ENCODE data around the gene JAM3. TPM values are rescaled to one million over a fixed set of nuclear protein-coding genes. Genes with fewer than 3 reads are reported as not detected.

JAM3 gene
- total and polyA plus RNA-seq, 9 of the 15 experiments (the other 6 are each of a cell fraction or from before 2014, with no cell fraction given), result 0.22 to 0.76 (median 0.40) TPM

DNA sequence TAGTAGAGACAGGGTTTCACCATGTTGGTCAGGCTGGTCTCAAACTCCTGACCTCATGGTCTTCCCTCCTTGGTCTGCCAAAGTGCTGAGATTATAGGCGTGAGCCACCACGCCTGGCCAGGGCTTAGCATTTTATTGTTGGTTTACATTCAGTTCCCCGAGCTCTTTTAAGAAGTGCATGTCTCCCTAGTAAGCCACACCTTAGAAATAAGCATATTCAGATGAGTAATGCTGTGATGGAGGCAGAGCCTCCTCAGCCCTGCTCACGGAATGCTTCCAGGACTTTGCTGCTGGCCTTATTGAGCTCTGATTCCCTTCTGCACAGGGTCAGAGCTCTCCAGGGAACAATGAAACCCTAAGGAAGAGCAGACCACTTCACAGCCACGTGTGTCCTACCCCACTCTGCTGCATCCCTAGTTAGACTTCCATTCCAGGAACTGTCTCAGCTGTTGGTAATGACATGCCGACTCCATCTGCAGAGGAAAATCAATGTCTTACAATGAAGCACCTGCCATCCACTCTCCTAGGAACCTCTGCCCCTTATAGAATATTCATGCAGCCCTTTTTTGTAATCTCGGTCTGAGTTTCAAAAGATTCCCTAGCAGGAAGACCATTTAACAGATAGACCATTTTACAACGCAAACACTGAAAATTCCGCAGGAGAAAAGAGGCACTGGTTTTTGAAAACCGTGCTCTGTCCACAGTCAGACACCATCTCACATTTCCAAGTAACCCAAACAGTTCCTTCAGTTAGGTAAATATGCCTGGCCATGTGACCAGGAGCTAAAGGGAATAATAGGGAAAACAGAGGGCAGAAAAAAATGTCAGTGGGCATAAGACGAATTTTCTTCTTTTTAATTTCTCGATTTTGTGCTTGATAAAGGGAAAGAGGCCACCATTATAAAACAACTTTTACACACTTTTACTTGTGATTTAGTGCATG lies 1.7 kb upstream of the JAM3 start:
- BruUV-seq (replicated peaks), result no TSS peak
- FAIRE-seq, result no peak
- Histone ChIP-seq H3K4me3 (no peak overlapping the region), H3K4me1 (replicated peaks in 1 of 2; ENCODE audit: control insufficient read depth in 2 of 2, insufficient read depth in 2 of 2, low read length in 2 of 2) (peaks cover 0 to 10% of the 10 kb centered on the region in 2 experiments; a peak in 2 of 5 replicates), H3K79me2 (ENCODE audit: control insufficient read depth, insufficient read depth, low read length) (no peaks in the 10 kb centered on the region), H3K4me2 (ENCODE audit: insufficient read depth, low read length) (no peak overlapping the region), H3K9ac (ENCODE audit: insufficient read depth in 1 of 2, low read depth in 2 of 2, low read length in 2 of 2) (no peak overlapping the region), H3K9me3 (replicated peaks; ENCODE audit: control insufficient read depth, insufficient read depth, low read depth, low read length) (no peaks in the 10 kb centered on the region), H4K20me1 (replicated peaks; ENCODE audit: control insufficient read depth, insufficient read depth, low read length) (0 out of 2 replicates have a peak, but pooled peaks cover 4% of the 10 kb centered on the region), H3K27me3 (ENCODE audit: control insufficient read depth in 2 of 2, insufficient read depth in 2 of 2, low read length in 2 of 2) (peaks cover 7 to 37% of the 10 kb centered on the region in 2 experiments), H2AFZ (ENCODE audit: low read depth, low read length) (no peak overlapping the region), H3K36me3 (ENCODE audit: control insufficient read depth, insufficient read depth, low read length) (no peaks in the 10 kb centered on the region), H3K9me1 (ENCODE audit: control insufficient read depth, insufficient read depth, low read length) (no peaks in the 10 kb centered on the region), H3K27ac (ENCODE audit: extremely low read depth, low read depth, low read length) (no peak overlapping the region)
- ATAC-seq, result no peak
- TF ChIP-seq, protein P1, sequence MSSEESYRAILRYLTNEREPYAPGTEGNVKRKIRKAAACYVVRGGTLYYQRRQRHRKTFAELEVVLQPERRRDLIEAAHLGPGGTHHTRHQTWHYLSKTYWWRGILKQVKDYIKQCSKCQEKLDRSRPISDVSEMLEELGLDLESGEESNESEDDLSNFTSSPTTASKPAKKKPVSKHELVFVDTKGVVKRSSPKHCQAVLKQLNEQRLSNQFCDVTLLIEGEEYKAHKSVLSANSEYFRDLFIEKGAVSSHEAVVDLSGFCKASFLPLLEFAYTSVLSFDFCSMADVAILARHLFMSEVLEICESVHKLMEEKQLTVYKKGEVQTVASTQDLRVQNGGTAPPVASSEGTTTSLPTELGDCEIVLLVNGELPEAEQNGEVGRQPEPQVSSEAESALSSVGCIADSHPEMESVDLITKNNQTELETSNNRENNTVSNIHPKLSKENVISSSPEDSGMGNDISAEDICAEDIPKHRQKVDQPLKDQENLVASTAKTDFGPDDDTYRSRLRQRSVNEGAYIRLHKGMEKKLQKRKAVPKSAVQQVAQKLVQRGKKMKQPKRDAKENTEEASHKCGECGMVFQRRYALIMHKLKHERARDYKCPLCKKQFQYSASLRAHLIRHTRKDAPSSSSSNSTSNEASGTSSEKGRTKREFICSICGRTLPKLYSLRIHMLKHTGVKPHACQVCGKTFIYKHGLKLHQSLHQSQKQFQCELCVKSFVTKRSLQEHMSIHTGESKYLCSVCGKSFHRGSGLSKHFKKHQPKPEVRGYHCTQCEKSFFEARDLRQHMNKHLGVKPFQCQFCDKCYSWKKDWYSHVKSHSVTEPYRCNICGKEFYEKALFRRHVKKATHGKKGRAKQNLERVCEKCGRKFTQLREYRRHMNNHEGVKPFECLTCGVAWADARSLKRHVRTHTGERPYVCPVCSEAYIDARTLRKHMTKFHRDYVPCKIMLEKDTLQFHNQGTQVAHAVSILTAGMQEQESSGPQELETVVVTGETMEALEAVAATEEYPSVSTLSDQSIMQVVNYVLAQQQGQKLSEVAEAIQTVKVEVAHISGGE (CRISPR knock-in tag; IDR thresholded peaks at IDR 0.05), result no peak
- no peak for TF ChIP-seq DPF2 (IDR thresholded peaks at IDR 0.05)
- TF ChIP-seq KHSRP (IDR thresholded peaks at IDR 0.05), result no peak
- no peak for TF ChIP-seq ZC3H11A (IDR thresholded peaks at IDR 0.05; ENCODE audit: low read depth, low read length)
- TF ChIP-seq, protein P2, sequence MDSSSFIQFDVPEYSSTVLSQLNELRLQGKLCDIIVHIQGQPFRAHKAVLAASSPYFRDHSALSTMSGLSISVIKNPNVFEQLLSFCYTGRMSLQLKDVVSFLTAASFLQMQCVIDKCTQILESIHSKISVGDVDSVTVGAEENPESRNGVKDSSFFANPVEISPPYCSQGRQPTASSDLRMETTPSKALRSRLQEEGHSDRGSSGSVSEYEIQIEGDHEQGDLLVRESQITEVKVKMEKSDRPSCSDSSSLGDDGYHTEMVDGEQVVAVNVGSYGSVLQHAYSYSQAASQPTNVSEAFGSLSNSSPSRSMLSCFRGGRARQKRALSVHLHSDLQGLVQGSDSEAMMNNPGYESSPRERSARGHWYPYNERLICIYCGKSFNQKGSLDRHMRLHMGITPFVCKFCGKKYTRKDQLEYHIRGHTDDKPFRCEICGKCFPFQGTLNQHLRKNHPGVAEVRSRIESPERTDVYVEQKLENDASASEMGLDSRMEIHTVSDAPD (CRISPR knock-in tag; IDR thresholded peaks at IDR 0.05), result no peak
- TF ChIP-seq ZBTB17 (CRISPR knock-in tag; IDR thresholded peaks at IDR 0.05), result no peak
- TF ChIP-seq BRF1 (IDR thresholded peaks at IDR 0.05; ENCODE audit: borderline replicate concordance, extremely low read depth, insufficient read length), result no peak
- in situ Hi-C loops (cut with MboI), result no loop called here
- intact Hi-C loops (cut with micrococcal nuclease), result no loop called here
- ChIA-PET POLR2A (interaction anchor here (0.8 to 1.1 kb wide), 2 partner anchors 9 to 26 kb away, joined by 3 read pairs; no protein-coding TSS in a partner anchor), CTCF (ENCODE audit: low intra/inter-chr PET ratio) (no interaction called here)
- 1% methylated on average over 12 of the region's 12 CpGs for WGBS (ENCODE audit: insufficient coverage, low coverage, missing lambda C conversion rate)
- DNase-seq (ENCODE audit: extremely low read depth in 1 of 4, low spot score in 3 of 4), result no peak
